Hindlimb muscle (tissue), 1 donor: ENCODE measurements around the gene FAM120B. TPM values are rescaled to one million over a fixed set of nuclear protein-coding genes. Genes with fewer than 3 reads are reported as not detected.

Source experiments
- polyA plus RNA-seq: library from polyadenylated mRNA; unstranded; fragments of 120-200 nt; gene quantifications from one replicate; pipeline ENCODE4 v1.2.1, GENCODE V29; 2013; ENCODE audit not compliant: insufficient read length

Gene FAM120B
- polyA plus RNA-seq, 1 donor, result 24.8 TPM

Other genes with a start within 250 kb of the FAM120B start
- gene DLL1, start 15.7 kb upstream of the FAM120B start, polyA plus RNA-seq, result 21.0 TPM
- 112 TPM for gene PSMB1, start 246.5 kb downstream of the FAM120B start, polyA plus RNA-seq
- gene TBP, start 247.6 kb downstream of the FAM120B start, polyA plus RNA-seq, result 16.4 TPM